HL-60 (cell line): Measurements from ENCODE around the gene CSMD2.

Experiments
- GABPA ChIP-seq: IDR thresholded peaks from 2 replicates; pipeline ENCODE4 v1.6.1; 2012; ENCODE audit warnings: low read depth
- POLR2AphosphoS5 ChIP-seq: IDR thresholded peaks from 2 replicates; pipeline ENCODE4 v1.6.1; 2012; ENCODE audit warnings: low read depth
- SPI1 ChIP-seq: IDR thresholded peaks from 2 replicates; pipeline ENCODE4 v1.6.1; 2012; ENCODE audit warnings: low read depth, mild to moderate bottlenecking, borderline replicate concordance
- TF ChIP-seq, protein P1 (sequence below): IDR thresholded peaks from one replicate; pipeline ENCODE4 v1.5.1; 2011; ENCODE audit warnings: low read length, control low read depth, inconsistent platforms; ENCODE audit not compliant: insufficient read depth
- TF ChIP-seq, protein P2 (sequence below): IDR thresholded peaks from 2 replicates; pipeline ENCODE4 v1.6.1; 2012; ENCODE audit warnings: low read depth; ENCODE audit not compliant: insufficient replicate concordance

GRCh38 chr1:33716976-33717688 is 447.9 kb downstream of the CSMD2 start:
- TF ChIP-seq, protein P1, sequence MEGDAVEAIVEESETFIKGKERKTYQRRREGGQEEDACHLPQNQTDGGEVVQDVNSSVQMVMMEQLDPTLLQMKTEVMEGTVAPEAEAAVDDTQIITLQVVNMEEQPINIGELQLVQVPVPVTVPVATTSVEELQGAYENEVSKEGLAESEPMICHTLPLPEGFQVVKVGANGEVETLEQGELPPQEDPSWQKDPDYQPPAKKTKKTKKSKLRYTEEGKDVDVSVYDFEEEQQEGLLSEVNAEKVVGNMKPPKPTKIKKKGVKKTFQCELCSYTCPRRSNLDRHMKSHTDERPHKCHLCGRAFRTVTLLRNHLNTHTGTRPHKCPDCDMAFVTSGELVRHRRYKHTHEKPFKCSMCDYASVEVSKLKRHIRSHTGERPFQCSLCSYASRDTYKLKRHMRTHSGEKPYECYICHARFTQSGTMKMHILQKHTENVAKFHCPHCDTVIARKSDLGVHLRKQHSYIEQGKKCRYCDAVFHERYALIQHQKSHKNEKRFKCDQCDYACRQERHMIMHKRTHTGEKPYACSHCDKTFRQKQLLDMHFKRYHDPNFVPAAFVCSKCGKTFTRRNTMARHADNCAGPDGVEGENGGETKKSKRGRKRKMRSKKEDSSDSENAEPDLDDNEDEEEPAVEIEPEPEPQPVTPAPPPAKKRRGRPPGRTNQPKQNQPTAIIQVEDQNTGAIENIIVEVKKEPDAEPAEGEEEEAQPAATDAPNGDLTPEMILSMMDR, result no peak
- TF ChIP-seq POLR2AphosphoS5, result no peak
- TF ChIP-seq, protein P2, sequence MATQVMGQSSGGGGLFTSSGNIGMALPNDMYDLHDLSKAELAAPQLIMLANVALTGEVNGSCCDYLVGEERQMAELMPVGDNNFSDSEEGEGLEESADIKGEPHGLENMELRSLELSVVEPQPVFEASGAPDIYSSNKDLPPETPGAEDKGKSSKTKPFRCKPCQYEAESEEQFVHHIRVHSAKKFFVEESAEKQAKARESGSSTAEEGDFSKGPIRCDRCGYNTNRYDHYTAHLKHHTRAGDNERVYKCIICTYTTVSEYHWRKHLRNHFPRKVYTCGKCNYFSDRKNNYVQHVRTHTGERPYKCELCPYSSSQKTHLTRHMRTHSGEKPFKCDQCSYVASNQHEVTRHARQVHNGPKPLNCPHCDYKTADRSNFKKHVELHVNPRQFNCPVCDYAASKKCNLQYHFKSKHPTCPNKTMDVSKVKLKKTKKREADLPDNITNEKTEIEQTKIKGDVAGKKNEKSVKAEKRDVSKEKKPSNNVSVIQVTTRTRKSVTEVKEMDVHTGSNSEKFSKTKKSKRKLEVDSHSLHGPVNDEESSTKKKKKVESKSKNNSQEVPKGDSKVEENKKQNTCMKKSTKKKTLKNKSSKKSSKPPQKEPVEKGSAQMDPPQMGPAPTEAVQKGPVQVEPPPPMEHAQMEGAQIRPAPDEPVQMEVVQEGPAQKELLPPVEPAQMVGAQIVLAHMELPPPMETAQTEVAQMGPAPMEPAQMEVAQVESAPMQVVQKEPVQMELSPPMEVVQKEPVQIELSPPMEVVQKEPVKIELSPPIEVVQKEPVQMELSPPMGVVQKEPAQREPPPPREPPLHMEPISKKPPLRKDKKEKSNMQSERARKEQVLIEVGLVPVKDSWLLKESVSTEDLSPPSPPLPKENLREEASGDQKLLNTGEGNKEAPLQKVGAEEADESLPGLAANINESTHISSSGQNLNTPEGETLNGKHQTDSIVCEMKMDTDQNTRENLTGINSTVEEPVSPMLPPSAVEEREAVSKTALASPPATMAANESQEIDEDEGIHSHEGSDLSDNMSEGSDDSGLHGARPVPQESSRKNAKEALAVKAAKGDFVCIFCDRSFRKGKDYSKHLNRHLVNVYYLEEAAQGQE, result no peak
- no peak for TF ChIP-seq GABPA
- no peak for TF ChIP-seq SPI1
